Hepatocyte (in vitro differentiated cells): Measurements from ENCODE around the gene MAD1L1. TPM values are rescaled to one million over a fixed set of nuclear protein-coding genes. Genes with fewer than 3 reads are reported as not detected.

Source experiments
- DNase-seq: peaks from one replicate; pipeline ENCODE4 v3.0.0-alpha.2; 2016; ENCODE audit warnings: low spot score
- H2AFZ ChIP-seq: fragments of 200-600 bp; sonication (generic); 2 replicates; pipeline ENCODE4 v1.6.0; 2016; ENCODE audit warnings: antibody characterized with exemption, mild to moderate bottlenecking
- H3K27ac ChIP-seq: fragments of 200-600 bp; sonication (generic); 2 replicates; pipeline ENCODE4 v1.5.1; 2016; ENCODE audit warnings: mild to moderate bottlenecking
- H3K27me3 ChIP-seq: fragments of 200-600 bp; sonication (generic); 2 replicates; pipeline ENCODE4 v1.6.1; 2016
- H3K36me3 ChIP-seq: fragments of 200-600 bp; sonication (generic); replicated peaks from 2 replicates; pipeline ENCODE4 v1.5.1; 2016; ENCODE audit warnings: low read depth; ENCODE audit not compliant: insufficient read depth
- H3K4me1 ChIP-seq: fragments of 200-600 bp; sonication (generic); 2 replicates; pipeline ENCODE4 v1.5.1; 2016; ENCODE audit warnings: mild to moderate bottlenecking, moderate library complexity; ENCODE audit not compliant: insufficient read depth
- H3K4me2 ChIP-seq: fragments of 200-600 bp; sonication (generic); 2 replicates; pipeline ENCODE4 v1.6.0; 2016
- H3K4me3 ChIP-seq: fragments of 200-600 bp; sonication (generic); 2 replicates; pipeline ENCODE4 v1.5.1; 2016; ENCODE audit warnings: mild to moderate bottlenecking
- H3K79me2 ChIP-seq: fragments of 200-600 bp; sonication (generic); 2 replicates; pipeline ENCODE4 v1.6.0; 2017; ENCODE audit warnings: mild to moderate bottlenecking
- H3K9me2 ChIP-seq: fragments of 200-600 bp; sonication (generic); replicated peaks from 2 replicates; pipeline ENCODE4 v1.6.0; 2017; ENCODE audit warnings: mild to moderate bottlenecking; ENCODE audit not compliant: insufficient read depth
- H3K9me3 ChIP-seq: fragments of 200-600 bp; sonication (generic); 2 replicates; pipeline ENCODE4 v1.5.1; 2016; ENCODE audit warnings: low read depth, mild to moderate bottlenecking
- H4K20me1 ChIP-seq: fragments of 200-600 bp; sonication (generic); 2 replicates; pipeline ENCODE4 v1.6.0; 2016; ENCODE audit warnings: mild to moderate bottlenecking; ENCODE audit not compliant: insufficient read depth, poor library complexity, severe bottlenecking
- EZH2 ChIP-seq: fragments of 200-600 bp; sonication (generic); IDR thresholded peaks from 2 replicates; pipeline ENCODE4 v1.6.1; 2016; ENCODE audit warnings: antibody characterized with exemption, mild to moderate bottlenecking, borderline replicate concordance
- EZH2phosphoT487 ChIP-seq: fragments of 200-600 bp; sonication (generic); IDR thresholded peaks from one replicate; pipeline ENCODE4 v1.6.1; 2018; ENCODE audit warnings: antibody characterized with exemption, mild to moderate bottlenecking, low read depth, moderate library complexity; ENCODE audit not compliant: unreplicated experiment, severe bottlenecking
- WGBS: methylation state at CpG from one replicate; pipeline ENCODE4 v1.1.6; 2016; ENCODE audit warnings: low lambda C conversion rate; ENCODE audit errors: missing lambda C conversion rate; 5-methylcytosine and 5-hydroxymethylcytosine counted together
- polyA plus RNA-seq: library from polyadenylated mRNA; unstranded; fragments of >200 nt; fragmentation: Nextera tagmentation; extraction: Ambion mirVana; gene quantifications from 2 replicates; pipeline ENCODE4 v1.2.1, GENCODE V29; 2016
- total RNA-seq: library from RNA; depleted of rRNA; stranded (reverse); fragments of >200 nt; gene quantifications from 2 replicates; pipeline ENCODE4 v1.2.3, GENCODE V29; 2014
- TF ChIP-seq, protein P1 (sequence below): fragments of 200-600 bp; sonication (generic); IDR thresholded peaks from 2 replicates; pipeline ENCODE4 v1.5.1; 2016; ENCODE audit warnings: antibody characterized with exemption, mild to moderate bottlenecking; ENCODE audit not compliant: poor library complexity

Gene MAD1L1
- total and polyA plus RNA-seq, 2 experiments from 2014 or later: 30.7 to 31.0 TPM

DNA sequence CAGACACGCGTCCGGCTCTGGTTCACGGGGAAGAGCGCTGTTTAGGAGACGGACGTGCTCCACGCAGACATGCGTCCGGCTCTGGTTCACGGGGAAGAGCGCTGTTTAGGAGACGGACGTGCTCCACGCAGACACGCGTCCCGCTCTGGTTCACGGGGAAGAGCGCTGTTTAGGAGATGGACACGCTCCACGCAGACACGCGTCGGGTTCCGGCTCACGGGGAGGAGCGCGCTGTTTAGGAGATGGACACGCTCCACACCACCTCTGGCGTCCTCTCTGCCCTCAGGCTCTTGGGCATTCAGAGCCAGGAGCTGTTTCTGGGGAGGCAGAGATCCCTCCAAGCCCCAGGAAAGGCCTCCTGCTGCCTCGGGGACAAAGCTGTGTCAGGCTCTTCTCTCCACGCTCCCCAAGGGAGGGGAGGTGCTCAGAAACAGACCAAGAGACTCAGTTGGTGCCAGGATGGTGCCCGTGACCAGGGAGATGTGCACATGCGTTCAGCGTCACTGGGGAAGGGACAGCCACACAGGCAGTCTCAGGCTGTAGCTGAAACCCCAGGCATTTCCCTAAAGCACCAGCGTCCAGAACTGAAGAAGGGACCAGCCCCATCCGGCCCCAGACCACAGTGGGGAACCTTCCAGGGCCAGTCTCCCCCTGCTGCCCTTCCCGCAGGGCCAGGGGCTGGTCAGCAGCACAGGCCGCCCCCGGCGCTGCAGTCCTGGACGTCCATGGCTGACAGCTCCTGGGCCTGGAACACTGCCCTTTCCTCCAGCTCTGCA is 387.0 kb downstream of the MAD1L1 start:
- Histone ChIP-seq H3K27ac (no peak overlapping the region), H2AFZ (no peak overlapping the region), H3K9me3 (no peaks in the 10 kb centered on the region), H3K36me3 (no peaks in the 10 kb centered on the region), H3K27me3 (no peaks in the 10 kb centered on the region), H4K20me1 (no peaks in the 10 kb centered on the region), H3K4me1 (peaks cover 16% of the 10 kb centered on the region), H3K4me2 (no peak overlapping the region), H3K9me2 (no peaks in the 10 kb centered on the region), H3K79me2 (no peaks in the 10 kb centered on the region), H3K4me3 (no peak overlapping the region)
- no peak for TF ChIP-seq EZH2phosphoT487
- TF ChIP-seq EZH2: no peak
- TF ChIP-seq, protein P1, sequence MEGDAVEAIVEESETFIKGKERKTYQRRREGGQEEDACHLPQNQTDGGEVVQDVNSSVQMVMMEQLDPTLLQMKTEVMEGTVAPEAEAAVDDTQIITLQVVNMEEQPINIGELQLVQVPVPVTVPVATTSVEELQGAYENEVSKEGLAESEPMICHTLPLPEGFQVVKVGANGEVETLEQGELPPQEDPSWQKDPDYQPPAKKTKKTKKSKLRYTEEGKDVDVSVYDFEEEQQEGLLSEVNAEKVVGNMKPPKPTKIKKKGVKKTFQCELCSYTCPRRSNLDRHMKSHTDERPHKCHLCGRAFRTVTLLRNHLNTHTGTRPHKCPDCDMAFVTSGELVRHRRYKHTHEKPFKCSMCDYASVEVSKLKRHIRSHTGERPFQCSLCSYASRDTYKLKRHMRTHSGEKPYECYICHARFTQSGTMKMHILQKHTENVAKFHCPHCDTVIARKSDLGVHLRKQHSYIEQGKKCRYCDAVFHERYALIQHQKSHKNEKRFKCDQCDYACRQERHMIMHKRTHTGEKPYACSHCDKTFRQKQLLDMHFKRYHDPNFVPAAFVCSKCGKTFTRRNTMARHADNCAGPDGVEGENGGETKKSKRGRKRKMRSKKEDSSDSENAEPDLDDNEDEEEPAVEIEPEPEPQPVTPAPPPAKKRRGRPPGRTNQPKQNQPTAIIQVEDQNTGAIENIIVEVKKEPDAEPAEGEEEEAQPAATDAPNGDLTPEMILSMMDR: no peak
- no peak for DNase-seq
- WGBS: 96% methylated on average over 29 of the region's 43 CpGs

DNA sequence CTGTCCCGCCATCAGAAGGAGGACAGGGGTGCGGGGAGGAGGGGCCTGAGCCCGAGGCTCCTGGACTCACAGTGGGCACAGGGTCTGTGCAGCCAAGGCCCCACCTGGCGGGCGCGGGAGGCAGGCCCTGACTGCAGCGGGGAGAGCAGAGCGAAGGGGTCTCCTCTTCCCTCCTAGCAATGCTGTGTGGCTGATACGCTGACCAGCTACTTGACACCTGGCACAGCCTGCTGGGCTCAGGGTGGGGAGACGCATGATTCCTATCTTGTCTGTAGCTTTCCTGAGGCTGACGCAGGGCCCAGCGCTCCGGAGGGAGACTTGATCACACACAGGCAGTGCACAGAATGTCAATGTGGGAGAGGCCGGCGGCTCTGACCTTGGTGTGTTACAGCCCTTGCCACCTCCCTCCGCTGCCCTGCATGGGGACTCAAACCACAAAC is 387.8 kb downstream of the MAD1L1 start:
- H3K9me2 ChIP-seq: no peaks in the 10 kb centered on the region
- H4K20me1 ChIP-seq: no peaks in the 10 kb centered on the region
- WGBS: 96% methylated on average over 16 of the region's 16 CpGs
- no peaks in the 10 kb centered on the region for H3K79me2 ChIP-seq
- no peak for DNase-seq
- H3K4me3 ChIP-seq: no peak overlapping the region
- H3K27me3 ChIP-seq: no peaks in the 10 kb centered on the region
- peaks cover 16% of the 10 kb centered on the region for H3K4me1 ChIP-seq
- H3K9me3 ChIP-seq: no peaks in the 10 kb centered on the region
- H3K4me2 ChIP-seq: no peak overlapping the region
- TF ChIP-seq EZH2 (no peak), EZH2phosphoT487 (no peak)
- TF ChIP-seq, protein P1: no peak
- H2AFZ ChIP-seq: no peak overlapping the region
- no peaks in the 10 kb centered on the region for H3K36me3 ChIP-seq
- no peak overlapping the region for H3K27ac ChIP-seq

DNA sequence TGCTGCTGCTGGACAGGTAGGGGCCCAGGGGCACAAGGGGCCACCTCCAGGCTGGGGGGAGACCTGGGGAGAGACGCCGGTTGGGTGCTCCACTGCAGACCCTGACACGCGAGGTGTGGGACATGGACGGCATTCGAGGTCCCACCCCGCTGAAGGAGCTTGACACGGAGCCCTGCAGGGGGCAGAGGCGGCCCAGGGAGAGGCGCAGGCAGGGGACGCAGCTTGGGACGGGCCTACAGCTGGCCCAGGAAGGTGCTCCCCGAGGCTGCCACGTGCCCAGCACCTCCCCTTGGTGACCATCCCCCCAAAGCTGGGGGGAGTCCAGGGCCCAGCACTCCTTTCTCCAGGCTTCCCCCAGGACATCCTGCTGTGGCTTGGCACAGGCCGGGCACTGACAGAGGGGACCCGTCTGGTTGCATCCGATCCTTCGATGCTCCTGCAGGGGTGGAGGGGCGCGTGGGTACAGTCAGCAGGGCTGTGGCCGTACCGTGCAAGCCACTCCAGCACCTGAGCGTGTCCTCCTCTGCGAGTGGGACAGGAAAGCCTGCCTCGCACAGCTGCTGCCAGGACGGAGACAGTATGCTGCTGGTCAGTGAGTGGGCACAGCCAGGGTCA is 388.3 kb downstream of the MAD1L1 start:
- no peak overlapping the region for H3K4me3 ChIP-seq
- TF ChIP-seq, protein P1: no peak
- TF ChIP-seq EZH2phosphoT487 (no peak), EZH2 (no peak)
- WGBS: 95% methylated on average over 24 of the region's 26 CpGs
- H3K9me3 ChIP-seq: no peaks in the 10 kb centered on the region
- H3K9me2 ChIP-seq: no peaks in the 10 kb centered on the region
- H3K27me3 ChIP-seq: no peaks in the 10 kb centered on the region
- H3K79me2 ChIP-seq: no peaks in the 10 kb centered on the region
- H3K4me1 ChIP-seq: peaks cover 16% of the 10 kb centered on the region
- H4K20me1 ChIP-seq: no peaks in the 10 kb centered on the region
- H3K4me2 ChIP-seq: no peak overlapping the region
- DNase-seq: no peak
- no peaks in the 10 kb centered on the region for H3K36me3 ChIP-seq
- no peak overlapping the region for H2AFZ ChIP-seq
- no peak overlapping the region for H3K27ac ChIP-seq
